WERI-Rb-1 (cell line): ENCODE results near the gene MNAT1.

Source experiments
- DNase-seq: peaks from one replicate; pipeline ENCODE4 v3.0.0-alpha.2; 2020
- H3K27ac ChIP-seq: fragments of 250-450 bp; sonication (Bioruptor Pico); 2 replicates; pipeline ENCODE4 v1.5.1; 2020; ENCODE audit warnings: mild to moderate bottlenecking, moderate library complexity
- H3K27me3 ChIP-seq: fragments of 250-450 bp; sonication (Bioruptor Pico); 2 replicates; pipeline ENCODE4 v1.5.1; 2021; ENCODE audit warnings: mild to moderate bottlenecking, low read depth, moderate library complexity; ENCODE audit not compliant: insufficient read depth, severe bottlenecking
- H3K36me3 ChIP-seq: fragments of 250-450 bp; sonication (Bioruptor Pico); 2 replicates; pipeline ENCODE4 v1.5.1; 2020; ENCODE audit warnings: mild to moderate bottlenecking, moderate library complexity
- H3K4me3 ChIP-seq: 2 replicates; pipeline ENCODE4 v1.5.1; 2011; ENCODE audit warnings: low read depth, mild to moderate bottlenecking, control low read depth, low read length
- H3K9me3 ChIP-seq: fragments of 250-450 bp; sonication (Bioruptor Pico); 2 replicates; pipeline ENCODE4 v1.5.1; 2021; ENCODE audit warnings: mild to moderate bottlenecking, moderate library complexity; ENCODE audit not compliant: severe bottlenecking
- CTCF ChIP-seq: IDR thresholded peaks from 2 replicates; pipeline ENCODE4 v1.5.1; 2011; ENCODE audit warnings: low read depth, mild to moderate bottlenecking, control low read depth, inconsistent platforms, low read length

The MNAT1 gene

GRCh38 chr14:60926002-60926401 lies 191.4 kb downstream of the MNAT1 start:
- TF ChIP-seq CTCF: no peak
- Histone ChIP-seq H3K27me3 (no peaks in the 10 kb centered on the region), H3K36me3 (no peaks in the 10 kb centered on the region), H3K4me3 (no peak overlapping the region), H3K9me3 (no peaks in the 10 kb centered on the region), H3K27ac (no peak overlapping the region)
- DNase-seq: no peak

GRCh38 chr14:60931218-60931617 lies 196.7 kb downstream of the MNAT1 start:
- no peak for DNase-seq
- H3K4me3 ChIP-seq: no peak overlapping the region
- no peaks in the 10 kb centered on the region for H3K36me3 ChIP-seq
- no peaks in the 10 kb centered on the region for H3K9me3 ChIP-seq
- no peak for TF ChIP-seq CTCF
- H3K27me3 ChIP-seq: no peaks in the 10 kb centered on the region
- no peak overlapping the region for H3K27ac ChIP-seq

GRCh38 chr14:60933920-60934655 lies 199.5 kb downstream of the MNAT1 start:
- Histone ChIP-seq H3K27ac (no peak overlapping the region), H3K4me3 (no peak overlapping the region), H3K9me3 (no peaks in the 10 kb centered on the region), H3K27me3 (no peaks in the 10 kb centered on the region), H3K36me3 (no peaks in the 10 kb centered on the region)
- DNase-seq: no peak
- no peak for TF ChIP-seq CTCF

GRCh38 chr14:60935319-60935718 lies 200.8 kb downstream of the MNAT1 start:
- H3K36me3 ChIP-seq: no peaks in the 10 kb centered on the region
- no peak for DNase-seq
- H3K27me3 ChIP-seq: no peaks in the 10 kb centered on the region
- TF ChIP-seq CTCF: no peak
- H3K9me3 ChIP-seq: no peaks in the 10 kb centered on the region
- H3K27ac ChIP-seq: no peak overlapping the region
- H3K4me3 ChIP-seq: no peak overlapping the region

- no peaks in the 10 kb centered on the region for H3K27me3 ChIP-seq
- H3K36me3 ChIP-seq: no peaks in the 10 kb centered on the region
- H3K9me3 ChIP-seq: no peaks in the 10 kb centered on the region
- TF ChIP-seq CTCF: no peak
- H3K4me3 ChIP-seq: no peak overlapping the region
- no peak for DNase-seq
- H3K27ac ChIP-seq: no peak overlapping the region
Observed at GRCh38 chr14:60943637-60944032, 209.1 kb downstream of the MNAT1 start.

GRCh38 chr14:60944204-60944603 lies 209.6 kb downstream of the MNAT1 start:
- Histone ChIP-seq H3K27ac (no peak overlapping the region), H3K9me3 (no peaks in the 10 kb centered on the region), H3K36me3 (no peaks in the 10 kb centered on the region), H3K4me3 (no peak overlapping the region), H3K27me3 (no peaks in the 10 kb centered on the region)
- no peak for DNase-seq
- no peak for TF ChIP-seq CTCF
